HepG2 (cell line): ENCODE data around the gene AUNIP. TPM values are rescaled to one million over a fixed set of nuclear protein-coding genes. Genes with fewer than 3 reads are reported as not detected.

Source experiments
- ARNT2 ChIP-seq: sonication (generic); formaldehyde crosslinking; IDR thresholded peaks from 2 replicates; pipeline ENCODE4 v1.8.0; 2022; ENCODE audit warnings: mild to moderate bottlenecking, low read depth, missing genetic modification reagents, moderate library complexity
- ATF2 ChIP-seq: sonication (generic); formaldehyde crosslinking; IDR thresholded peaks from 2 replicates; pipeline ENCODE4 v1.4.0; 2020; ENCODE audit warnings: missing genetic modification reagents
- BRF2 ChIP-seq: sonication (generic); formaldehyde crosslinking; IDR thresholded peaks from 2 replicates; pipeline ENCODE4 v1.8.1; 2022; ENCODE audit warnings: mild to moderate bottlenecking, missing genetic modification reagents
- GATAD2A ChIP-seq: IDR thresholded peaks from 2 replicates; pipeline ENCODE4 v1.6.1; 2016
- HIC2 ChIP-seq: sonication (generic); formaldehyde crosslinking; IDR thresholded peaks from 2 replicates; pipeline ENCODE4 v1.9.0; 2022; ENCODE audit warnings: low read depth, missing genetic modification reagents
- HOXD1 ChIP-seq: sonication (generic); formaldehyde crosslinking; IDR thresholded peaks from 2 replicates; pipeline ENCODE4 v1.5.0; 2020; ENCODE audit warnings: missing genetic modification reagents
- IKZF4 ChIP-seq: sonication (generic); formaldehyde crosslinking; IDR thresholded peaks from 2 replicates; pipeline ENCODE4 v1.5.1; 2020; ENCODE audit warnings: borderline replicate concordance, mild to moderate bottlenecking, low read depth, missing genetic modification reagents; ENCODE audit errors: not compliant biosample characterization
- KIAA2018 ChIP-seq: sonication (generic); formaldehyde crosslinking; IDR thresholded peaks from 2 replicates; pipeline ENCODE4 v1.5.0; 2020; ENCODE audit warnings: mild to moderate bottlenecking, missing genetic modification reagents, borderline replicate concordance
- MXI1 ChIP-seq: IDR thresholded peaks from 3 replicates; pipeline ENCODE4 v1.6.1; 2012; ENCODE audit warnings: low read depth, low read length, inconsistent platforms, borderline replicate concordance
- PBX3 ChIP-seq: sonication (generic); formaldehyde crosslinking; IDR thresholded peaks from 2 replicates; pipeline ENCODE4 v1.8.1; 2023; ENCODE audit warnings: missing genetic modification reagents, inconsistent platforms, borderline replicate concordance
- SNAPC2 ChIP-seq: sonication (generic); formaldehyde crosslinking; IDR thresholded peaks from 2 replicates; pipeline ENCODE4 v1.8.1; 2022; ENCODE audit warnings: mild to moderate bottlenecking, missing genetic modification reagents
- YY1 ChIP-seq: IDR thresholded peaks from 2 replicates; pipeline ENCODE4 v1.6.1; 2011; ENCODE audit warnings: low read length, low read depth, moderate library complexity, mild to moderate bottlenecking; ENCODE audit not compliant: insufficient read depth, insufficient replicate concordance
- ZNF350 ChIP-seq: sonication (generic); formaldehyde crosslinking; IDR thresholded peaks from 2 replicates; pipeline ENCODE4 v1.4.0; 2020; ENCODE audit warnings: mild to moderate bottlenecking, low read depth, missing genetic modification reagents, borderline replicate concordance
- ZSCAN31 ChIP-seq: sonication (generic); formaldehyde crosslinking; IDR thresholded peaks from 2 replicates; pipeline ENCODE4 v1.5.0; 2020; ENCODE audit warnings: low read depth, mild to moderate bottlenecking, missing genetic modification reagents
- polyA plus RNA-seq, 8 experiments: library from polyadenylated mRNA; depleted of rRNA in 3 of 8; stranded (reverse) in 7 of 8; unstranded in 1 of 8; fragments of >200 nt; fragmentation: Illumina TruSeq in 4 of 8; extraction: Trizol in 4 of 8; gene quantifications; 2 replicates each; pipeline versions ENCODE4 v1.2.1 to v1.2.3, GENCODE V29; 2011 to 2016; ENCODE audit warnings: low read depth in 4 of 8, missing spikeins in 1 of 8, mixed read lengths in 1 of 8; ENCODE audit not compliant: insufficient read depth in 1 of 8
- total RNA-seq, 5 experiments: library from RNA; depleted of rRNA; stranded (reverse); fragments of >200 nt; fragmentation: Illumina TruSeq; extraction: Trizol; gene quantifications; 2 replicates each; pipeline ENCODE4 v1.2.3, GENCODE V29; 2016; ENCODE audit warnings: low read depth in 1 of 5

The AUNIP gene
- total and polyA plus RNA-seq, 2 of the 13 experiments (the other 11 are each of a cell fraction or from before 2014, with no cell fraction given), result 3.8 to 12.3 TPM

GRCh38 chr1:25867210-25867991 is 8.1 kb upstream of the AUNIP start (continued):
- TF ChIP-seq KIAA2018 (CRISPR knock-in tag), result no peak
- TF ChIP-seq ATF2 (CRISPR knock-in tag), result 0 out of 2 replicates have a peak, but pooled peaks have one; percentile 30
- no peak for TF ChIP-seq PBX3 (CRISPR knock-in tag)
- peak; percentile 37; the same call in 1 of the 2 replicates for TF ChIP-seq ARNT2
- TF ChIP-seq SNAPC2 (CRISPR knock-in tag), result no peak
- no peak for TF ChIP-seq HOXD1 (CRISPR knock-in tag)
- TF ChIP-seq ZSCAN31, result no peak
- TF ChIP-seq GATAD2A (CRISPR knock-in tag), result no peak; the same call in 1 of the 2 replicates
- TF ChIP-seq IKZF4 (CRISPR knock-in tag), result no peak
- no peak for TF ChIP-seq BRF2 (CRISPR knock-in tag)
- TF ChIP-seq YY1, result no peak
- TF ChIP-seq MXI1, result no peak
- TF ChIP-seq ZNF350 (CRISPR knock-in tag), result no peak
- no peak for TF ChIP-seq HIC2 (CRISPR knock-in tag)
